Loucy (cell line): ENCODE measurements around the gene SEPTIN7.

Source experiments
- CTCF ChIP-seq: fragments of 200-600 bp; sonication (generic); conservative IDR thresholded peaks from 2 replicates; pipeline ENCODE4 v1.5.1; 2014; ENCODE audit warnings: mild to moderate bottlenecking, antibody characterized with exemption, low read length
- EZH2phosphoT487 ChIP-seq: fragments of 200-600 bp; IDR thresholded peaks from 2 replicates; pipeline ENCODE4 v1.6.1; 2018; ENCODE audit warnings: antibody characterized with exemption, mild to moderate bottlenecking, moderate library complexity, borderline replicate concordance

DNA sequence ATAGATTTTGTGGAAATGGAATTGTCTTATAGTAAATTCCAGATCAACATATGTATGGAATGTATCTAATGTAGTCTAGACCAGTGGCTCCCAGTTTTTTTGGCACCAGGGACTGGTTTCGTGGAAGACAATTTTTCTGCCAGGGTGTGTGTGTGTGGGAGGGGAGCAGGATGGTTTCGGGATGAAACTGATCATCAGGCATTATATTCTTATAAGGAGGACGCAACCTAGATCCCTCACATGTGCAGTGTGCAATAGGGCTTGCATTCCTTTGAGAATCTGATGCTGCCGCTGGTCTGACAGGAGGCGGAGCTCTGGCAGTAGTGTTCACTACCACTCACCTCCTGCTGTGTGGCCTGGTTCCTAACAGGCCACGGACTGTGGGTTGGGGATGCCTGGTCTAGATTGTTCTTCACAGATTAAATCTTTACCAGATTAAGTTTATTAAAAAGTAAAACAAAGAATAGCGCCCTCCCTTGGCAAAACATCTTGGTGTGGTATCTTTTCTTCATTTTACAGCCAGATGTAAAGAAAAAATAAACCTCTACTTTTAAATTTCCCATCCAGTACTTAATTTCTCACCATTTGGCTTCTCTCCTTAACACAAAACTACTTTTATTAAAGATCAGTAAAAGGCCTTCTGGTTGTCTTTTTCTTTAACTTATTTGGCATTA, 48.4 kb downstream of the SEPTIN7 start:
- peak; percentile 41; the same call in 1 of the 2 replicates for TF ChIP-seq CTCF
- TF ChIP-seq EZH2phosphoT487: no peak
